ENCODE measurements around the gene NCF4.
A peak's percentile ranks its signal among the peaks of the same experiment; 100 is the strongest.

Gene NCF4

DNA sequence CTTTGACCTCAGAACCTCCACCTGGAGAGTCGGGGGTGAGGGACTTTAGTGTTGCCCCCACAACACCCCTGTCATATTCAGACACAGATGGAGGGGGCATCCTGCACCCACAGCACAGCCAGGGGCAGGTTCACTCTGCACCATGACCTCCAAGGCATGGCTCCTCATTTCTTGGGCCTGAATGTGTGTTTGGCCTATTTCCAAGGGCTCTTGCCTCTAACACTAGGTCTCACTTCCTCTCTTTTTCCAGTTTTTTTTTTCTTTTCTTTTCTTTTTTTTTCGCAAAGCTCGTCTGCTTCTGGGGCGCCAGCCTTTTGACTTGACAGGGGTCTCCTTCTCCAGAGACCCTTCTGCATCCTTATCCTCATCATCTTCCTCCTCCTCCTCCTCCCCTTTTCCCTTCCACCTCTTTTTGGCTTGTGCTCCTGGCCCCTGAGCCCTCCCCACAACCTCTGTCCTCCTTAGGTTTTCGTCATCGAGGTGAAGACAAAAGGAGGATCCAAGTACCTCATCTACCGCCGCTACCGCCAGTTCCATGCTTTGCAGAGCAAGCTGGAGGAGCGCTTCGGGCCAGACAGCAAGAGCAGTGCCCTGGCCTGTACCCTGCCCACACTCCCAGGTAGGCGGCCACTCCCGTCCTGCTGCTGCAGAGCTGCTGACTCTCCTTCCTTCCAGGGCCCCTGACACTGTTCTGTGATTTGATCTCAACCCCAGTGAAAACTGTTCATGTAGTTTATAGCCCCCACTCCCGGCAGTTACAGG lies 3.8 kb downstream of the NCF4 start:
- DNase-seq (ENCODE audit: low spot score) (no peak), FAIRE-seq (no peak)

DNA sequence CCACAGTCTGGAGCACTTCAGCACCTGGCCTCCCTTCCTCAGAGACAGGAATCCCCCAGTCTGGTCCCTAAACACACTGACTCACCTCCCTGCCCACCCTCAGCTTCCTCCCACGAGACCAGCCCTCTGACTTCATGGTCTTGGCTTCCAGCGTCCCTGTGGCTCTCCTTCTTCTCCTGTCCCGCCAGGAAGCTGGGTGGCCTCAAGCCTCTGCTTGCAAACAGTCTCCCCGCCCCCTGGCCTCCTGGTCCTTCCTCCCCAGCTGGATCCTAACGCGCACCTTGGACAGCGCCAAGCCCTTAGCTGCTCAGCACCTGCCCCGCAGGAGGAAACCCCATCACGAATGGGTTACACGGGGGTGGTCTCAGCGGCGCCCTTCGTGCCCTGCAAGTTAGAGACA lies 4.5 kb downstream of the NCF4 start:
- FAIRE-seq (no peak), DNase-seq (ENCODE audit: low spot score) (no peak)

DNA sequence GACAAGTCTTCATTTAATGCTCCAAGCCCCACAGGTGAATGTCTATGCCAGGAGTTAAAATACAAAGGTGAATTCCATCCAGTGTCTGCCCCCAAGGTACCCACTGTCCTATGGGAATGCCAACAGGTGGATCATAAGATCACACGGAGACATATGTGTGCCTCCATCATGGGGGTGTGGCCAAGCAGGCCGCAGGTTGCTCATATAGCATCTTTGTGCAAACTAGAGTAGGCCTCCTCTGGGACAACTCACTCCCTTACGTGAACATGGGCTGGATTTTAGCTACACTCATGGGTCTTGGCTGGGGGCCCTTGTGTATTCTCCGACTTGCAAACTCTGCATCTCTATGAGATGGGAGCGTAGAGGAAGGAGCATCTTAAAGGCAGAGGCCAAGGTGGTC lies 6.9 kb downstream of the NCF4 start:
- FAIRE-seq, result no peak
- DNase-seq (ENCODE audit: low spot score), result no peak

DNA sequence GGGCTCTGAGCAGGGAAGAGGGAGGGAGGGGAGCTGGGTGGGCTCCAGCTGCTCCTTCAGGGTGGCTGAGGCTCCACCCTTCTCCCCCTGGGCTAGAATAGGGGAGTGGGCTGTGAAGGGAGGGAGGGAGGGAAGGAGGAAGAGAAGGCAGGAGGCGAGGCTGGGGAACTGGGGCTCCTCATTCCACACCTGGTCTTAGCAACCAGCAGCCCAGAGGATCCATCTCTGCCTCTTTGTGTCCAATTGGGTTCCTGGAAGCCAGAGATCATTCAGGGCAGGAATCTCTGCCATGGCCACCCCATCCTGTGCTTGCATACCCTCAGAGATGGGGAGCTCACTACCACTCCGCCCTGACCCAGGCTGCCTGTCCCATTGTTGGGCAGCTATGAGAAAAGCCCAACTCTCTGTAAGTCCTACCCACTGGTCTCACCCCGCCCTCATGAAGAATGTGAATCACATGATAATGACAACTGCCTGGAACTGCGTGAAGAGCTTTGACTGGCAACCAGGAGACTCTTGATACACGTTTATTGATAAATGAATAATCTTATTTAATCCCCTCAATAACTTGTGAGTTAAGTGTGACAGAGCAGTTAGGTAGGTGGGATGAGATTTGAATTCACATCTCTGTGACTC lies 7.9 kb downstream of the NCF4 start:
- FAIRE-seq (no peak), DNase-seq (ENCODE audit: low spot score) (no peak)

DNA sequence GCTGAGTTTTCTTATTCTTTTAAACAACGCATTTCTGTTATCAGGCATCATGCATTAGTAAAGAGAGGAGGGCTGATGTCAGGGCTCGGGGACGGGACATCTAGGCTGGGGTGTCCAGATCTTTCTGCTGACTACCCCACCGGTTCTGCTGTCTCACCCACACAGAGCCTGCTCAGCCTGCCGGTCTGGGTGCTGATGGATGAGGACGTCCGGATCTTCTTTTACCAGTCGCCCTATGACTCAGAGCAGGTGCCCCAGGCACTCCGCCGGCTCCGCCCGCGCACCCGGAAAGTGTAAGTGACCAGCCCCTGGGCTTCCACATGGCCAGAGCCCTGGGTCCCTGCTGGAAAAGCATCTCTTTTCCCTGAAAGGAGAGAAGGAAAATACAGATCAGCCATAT lies 9.4 kb downstream of the NCF4 start:
- no peak for FAIRE-seq
- DNase-seq (ENCODE audit: low spot score), result no peak

DNA sequence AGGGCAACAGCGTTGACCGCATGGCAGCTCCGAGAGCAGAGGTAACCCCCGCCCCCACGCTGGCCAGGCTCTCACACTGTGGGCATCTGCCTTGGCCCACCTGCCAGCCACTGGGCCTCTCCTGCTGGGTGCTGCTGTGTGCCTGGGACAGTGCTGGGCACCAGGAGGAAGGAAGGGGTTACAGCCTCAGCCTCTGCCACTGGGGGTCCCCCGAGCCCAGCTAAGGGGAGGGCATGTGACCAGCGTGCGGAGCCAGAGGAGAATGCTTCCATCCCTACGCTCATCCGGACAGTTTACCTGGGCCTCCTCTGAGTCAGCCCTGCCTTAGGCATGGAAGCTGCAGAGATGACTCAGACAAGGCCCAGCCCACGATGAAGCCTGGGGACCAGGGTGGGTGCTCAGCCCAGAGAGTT lies 10.9 kb downstream of the NCF4 start:
- no peak for FAIRE-seq
- no peak for DNase-seq (ENCODE audit: low spot score)

DNA sequence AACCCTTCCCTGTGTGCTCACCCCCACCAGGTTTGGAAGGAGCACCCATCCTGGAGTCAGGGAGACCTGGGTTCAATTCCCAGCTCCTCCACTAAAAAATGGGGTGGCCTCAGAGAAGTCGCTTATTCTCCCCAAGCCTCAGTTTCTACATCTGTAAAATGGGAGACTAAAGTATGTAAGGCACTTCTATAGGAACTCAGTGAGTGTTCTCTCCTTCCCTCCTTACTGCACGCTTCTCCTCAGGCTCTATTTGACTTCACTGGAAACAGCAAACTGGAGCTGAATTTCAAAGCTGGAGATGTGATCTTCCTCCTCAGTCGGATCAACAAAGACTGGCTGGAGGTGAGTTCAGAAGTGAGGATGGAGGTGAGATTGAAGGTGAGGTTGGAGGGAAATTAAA lies 11.3 kb downstream of the NCF4 start:
- no peak for FAIRE-seq

DNA sequence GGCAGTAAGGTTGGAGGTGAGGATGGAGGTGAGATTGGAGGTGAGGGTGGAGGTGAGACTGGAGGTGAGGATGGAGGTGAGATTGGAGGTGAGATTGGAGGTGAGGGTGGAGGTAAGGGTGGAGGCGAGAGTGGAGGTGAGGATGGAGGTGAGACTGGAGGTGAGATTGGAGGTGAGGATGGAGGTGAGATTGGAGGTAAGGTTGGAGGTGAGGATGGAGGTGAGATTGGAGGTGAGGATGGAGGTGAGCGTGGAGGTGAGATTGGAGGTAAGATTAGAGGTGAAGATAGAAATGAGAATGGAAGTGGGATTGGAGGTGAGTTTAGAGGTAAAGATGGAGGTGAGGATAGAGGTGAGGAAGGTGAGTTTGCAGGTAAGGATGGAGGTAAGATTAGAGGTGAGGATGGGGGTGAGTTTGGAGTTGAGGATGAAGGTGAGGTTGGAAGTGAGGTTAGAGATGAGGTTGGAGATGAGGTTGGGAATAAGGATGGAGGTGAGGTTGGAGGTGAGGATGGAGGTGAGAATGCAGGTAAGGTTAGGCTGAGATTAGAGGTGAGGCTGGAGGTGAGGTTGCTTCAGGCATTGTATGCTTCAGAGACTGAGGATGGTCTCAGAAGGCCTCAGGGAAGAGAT lies 12.2 kb downstream of the NCF4 start:
- DNase-seq (ENCODE audit: low spot score) (no peak), FAIRE-seq (no peak)

More for the DNA sequence above, 11.3 kb downstream of the NCF4 start:
- DNase-seq (ENCODE audit: low spot score), result no peak

DNA sequence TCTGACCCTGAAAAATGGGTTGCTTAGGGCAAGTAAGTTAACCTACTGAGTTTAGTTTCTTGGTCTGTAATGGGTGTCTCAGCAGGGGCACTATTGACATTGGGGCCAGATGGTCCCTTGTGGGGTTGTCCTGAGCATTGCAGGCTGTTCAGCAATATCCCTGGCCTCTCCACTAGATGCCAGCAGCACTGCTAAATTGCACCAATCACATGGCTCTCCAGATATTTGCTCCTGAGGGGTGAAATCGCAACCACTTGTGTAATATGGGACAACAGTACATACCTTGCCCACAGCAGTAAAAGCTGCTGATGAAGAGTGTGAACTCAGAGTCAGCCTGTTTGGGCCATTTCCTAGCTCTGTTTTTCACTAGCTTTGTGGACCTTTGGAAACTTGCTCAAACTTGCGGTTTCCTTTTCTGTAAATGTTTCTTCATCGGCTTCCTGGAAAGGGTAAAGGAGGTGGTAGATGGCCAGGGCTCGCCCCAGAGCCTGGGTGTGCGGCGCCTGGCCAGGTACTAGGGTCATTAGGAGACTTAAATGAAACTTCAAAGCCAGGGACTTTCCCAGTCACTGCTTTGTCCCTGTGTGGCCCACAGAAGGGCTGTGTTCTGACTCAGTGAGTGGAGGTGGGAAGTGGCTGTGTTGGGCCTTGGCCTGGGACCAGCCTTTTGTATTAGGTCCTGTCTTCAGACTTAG lies 13.0 kb downstream of the NCF4 start:
- DNase-seq (ENCODE audit: low spot score), result peak; percentile 69
- peak; percentile 24 for FAIRE-seq

DNA sequence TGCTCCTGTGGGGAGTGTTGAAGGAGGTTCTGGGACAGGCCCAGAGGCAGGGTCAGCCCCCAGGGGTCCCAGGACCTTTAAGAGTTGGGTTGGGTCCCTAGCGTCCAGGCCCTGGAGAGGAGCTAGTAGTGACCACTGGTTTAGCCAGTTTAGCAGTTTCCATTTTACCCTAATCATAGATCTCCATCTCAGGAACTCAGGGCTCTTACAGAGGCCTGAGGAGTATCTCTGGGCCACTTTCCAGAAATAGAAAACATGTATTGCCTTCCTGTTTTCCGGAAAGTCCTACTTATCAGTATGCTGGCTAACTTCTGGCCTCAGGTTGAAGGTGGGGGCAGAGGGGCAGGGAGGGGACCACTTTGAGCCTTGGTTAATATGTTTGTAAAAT lies 13.5 kb downstream of the NCF4 start:
- no peak for FAIRE-seq
- no peak for DNase-seq (ENCODE audit: low spot score)

DNA sequence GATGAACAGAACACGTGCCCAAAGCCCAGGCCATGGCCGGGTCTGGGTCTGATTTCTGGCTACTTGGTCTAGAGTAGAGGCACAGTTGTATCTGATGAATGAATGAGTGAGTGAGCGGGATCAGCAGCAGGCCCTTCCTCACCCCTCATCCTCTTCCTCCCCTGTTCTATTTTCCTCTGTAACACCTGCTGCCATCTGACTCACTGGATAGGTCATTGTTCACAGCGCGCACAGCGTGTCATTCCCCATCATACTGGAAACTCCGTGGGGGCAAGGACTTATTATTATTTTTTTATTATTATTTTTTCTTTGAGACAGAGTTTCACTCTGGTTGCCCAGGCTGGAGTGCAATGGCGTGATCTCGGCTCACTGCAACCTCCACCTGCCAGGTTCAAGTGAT lies 13.9 kb downstream of the NCF4 start:
- FAIRE-seq (no peak), DNase-seq (ENCODE audit: low spot score) (no peak)

DNA sequence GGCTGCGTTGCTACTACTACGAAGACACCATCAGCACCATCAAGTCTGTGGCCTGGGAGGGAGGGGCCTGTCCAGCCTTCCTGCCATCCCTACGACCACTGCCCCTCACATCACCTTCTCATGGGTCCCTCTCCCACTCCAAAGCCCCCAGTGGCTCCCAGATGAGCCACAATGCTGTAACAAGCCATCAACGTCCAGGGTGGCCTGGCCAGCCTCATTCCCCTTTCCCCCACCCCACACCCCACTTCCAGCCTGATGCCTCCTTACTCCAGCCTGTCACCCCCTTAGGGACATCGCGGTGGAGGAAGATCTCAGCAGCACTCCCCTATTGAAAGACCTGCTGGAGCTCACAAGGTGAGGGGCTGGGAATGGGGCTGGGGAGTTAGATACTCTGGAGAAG lies 14.9 kb downstream of the NCF4 start:
- no peak for DNase-seq (ENCODE audit: low spot score)
- no peak for FAIRE-seq

DNA sequence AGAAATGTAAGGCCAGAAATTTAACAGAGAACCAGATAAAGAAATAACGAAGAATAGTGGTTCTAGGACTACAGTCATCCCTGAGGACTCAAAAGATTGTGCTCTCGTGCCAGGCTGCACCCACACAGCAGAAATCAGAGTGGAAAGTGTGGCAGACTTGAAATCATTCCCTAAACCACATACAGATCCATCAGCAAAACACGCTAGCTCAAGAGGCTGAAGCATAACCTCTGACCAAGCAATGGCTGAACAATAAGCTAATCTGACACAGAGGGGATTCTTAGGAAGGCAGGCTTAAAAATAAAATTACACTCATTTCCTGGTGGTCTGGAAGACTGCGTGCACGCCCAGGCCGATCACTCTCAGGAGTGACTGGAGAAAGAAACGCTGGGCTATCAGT lies 19.0 kb downstream of the NCF4 start:
- FAIRE-seq (no peak), DNase-seq (ENCODE audit: low spot score) (no peak)

DNA sequence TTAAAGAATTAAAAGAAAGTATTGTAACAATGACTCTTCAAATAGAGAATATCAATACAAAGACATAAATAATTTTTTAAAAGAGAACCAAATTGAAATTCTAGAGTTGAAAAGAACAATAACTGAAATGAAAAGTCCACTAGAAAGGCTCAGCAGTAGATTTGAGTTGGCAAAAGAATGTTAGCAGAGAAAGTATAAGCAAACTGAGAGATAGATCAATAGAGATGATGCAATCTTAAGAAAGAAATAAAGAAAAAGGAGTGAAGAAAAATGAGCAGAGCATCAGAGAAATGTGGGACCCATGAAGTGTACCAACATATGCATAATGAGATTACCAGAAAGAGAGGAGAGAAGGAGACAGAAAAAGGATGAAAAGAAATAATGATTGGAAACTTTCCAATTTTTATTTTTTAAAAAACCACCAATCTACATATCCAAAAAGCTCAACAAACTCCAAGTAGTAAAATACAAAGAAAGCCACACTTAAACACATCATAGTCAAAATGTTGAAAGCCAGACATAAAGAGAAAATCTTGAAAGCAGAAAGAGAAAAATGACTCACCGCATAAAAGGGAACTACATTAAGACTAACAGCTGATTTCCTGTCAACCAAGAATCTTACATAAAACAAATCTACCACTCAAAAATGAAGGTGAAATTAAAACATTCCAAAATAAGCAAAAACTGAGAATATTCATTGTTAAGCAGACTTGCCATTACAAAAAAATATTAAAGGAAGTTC lies 20.9 kb downstream of the NCF4 start:
- no peak for FAIRE-seq
- DNase-seq (ENCODE audit: low spot score), result no peak

DNA sequence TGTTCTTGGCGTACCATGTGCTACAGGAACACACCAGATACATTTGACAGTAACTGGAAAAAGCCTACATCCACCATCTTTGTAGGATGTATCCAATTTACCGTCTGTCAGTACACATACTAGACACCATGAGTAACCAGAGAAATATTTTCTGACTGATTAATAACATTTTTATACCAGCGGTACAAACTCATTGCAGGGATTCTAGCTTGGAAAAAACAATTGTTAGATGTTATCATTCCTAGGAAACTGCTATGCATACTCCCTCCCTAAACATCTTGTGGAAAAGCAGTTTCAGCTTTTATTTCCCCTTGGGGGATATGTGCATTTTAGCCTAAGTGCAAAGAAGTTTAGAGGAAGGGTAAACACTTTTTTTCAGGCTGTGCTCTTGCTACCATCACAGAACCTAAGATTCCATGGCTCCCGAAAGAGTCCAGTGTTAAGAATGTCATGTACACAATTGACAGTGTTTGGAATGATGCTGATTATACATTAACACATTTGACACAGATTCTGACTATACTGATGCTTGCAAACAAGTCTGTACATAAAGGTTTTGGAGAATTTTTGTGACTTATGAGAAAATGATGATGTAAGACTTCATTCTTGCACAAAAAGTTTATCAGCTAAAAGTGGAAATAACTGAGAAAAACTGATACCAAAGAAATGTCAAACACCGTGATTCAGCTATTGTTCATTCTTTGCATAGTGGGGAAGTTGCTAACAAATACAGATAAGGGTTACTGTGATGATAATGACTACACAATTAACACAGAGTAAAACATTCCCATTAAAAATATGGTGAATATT lies 23.7 kb downstream of the NCF4 start:
- FAIRE-seq (no peak), DNase-seq (ENCODE audit: low spot score) (no peak)

DNA sequence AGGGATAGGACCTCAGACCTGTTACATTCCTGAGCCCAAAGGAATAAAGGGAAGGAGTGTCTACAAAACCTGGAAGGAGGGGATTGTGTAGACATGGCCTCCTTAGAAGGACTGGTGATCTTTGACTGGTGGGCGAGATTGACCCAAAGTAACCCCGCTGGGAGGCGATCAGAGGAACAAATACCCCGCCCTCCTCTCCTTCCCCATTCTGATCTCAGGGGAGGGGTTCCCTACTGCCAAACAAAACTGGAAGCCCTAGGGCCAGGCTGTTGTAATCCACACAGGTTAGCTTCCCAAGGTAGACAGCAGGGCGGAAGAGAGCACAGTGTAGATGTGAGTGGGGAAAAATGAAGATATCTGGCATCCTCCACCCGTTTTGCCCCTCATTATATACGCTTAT lies 24.7 kb downstream of the NCF4 start:
- DNase-seq (ENCODE audit: low spot score) (no peak), FAIRE-seq (no peak)

DNA sequence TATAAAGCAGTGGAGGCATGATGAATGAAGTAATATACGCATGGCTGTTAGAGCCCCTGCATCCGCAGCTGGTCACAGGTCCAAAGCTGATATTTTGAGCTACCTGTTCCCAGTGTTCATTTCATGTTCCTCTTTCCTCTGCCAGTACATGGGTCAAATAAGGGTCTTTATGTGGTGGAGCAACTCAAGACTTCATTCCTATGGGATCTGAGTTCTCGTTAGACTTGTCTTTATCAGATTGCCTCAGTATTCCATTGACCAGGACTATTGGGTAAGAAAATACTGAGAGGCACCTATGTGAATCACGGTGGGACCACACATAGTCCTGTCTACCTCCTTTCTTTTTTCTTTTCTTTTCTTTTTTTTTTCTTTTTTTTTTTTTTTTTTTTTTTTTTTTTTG lies 25.2 kb downstream of the NCF4 start:
- DNase-seq (ENCODE audit: low spot score) (no peak), FAIRE-seq (no peak)

DNA sequence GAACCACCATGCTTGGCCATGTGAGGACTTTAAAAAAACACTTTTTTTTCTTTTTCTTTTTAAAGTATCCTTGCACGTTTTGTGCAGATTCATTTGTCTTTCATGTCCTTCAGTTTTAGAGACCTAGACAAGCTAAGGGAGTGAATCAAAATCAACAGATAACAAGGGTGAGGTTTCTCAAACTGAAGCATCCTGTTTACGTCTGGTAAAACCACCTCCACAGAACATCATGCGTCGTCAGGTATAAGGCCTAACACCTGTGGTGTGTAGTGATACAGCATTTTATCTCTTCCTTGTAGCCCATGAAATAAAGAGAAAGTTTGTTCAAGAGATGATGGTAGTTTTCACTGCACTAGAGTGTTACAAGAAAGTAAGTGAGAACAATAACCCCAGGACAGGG lies 26.4 kb downstream of the NCF4 start:
- FAIRE-seq, result no peak
- no peak for DNase-seq (ENCODE audit: low spot score)

DNA sequence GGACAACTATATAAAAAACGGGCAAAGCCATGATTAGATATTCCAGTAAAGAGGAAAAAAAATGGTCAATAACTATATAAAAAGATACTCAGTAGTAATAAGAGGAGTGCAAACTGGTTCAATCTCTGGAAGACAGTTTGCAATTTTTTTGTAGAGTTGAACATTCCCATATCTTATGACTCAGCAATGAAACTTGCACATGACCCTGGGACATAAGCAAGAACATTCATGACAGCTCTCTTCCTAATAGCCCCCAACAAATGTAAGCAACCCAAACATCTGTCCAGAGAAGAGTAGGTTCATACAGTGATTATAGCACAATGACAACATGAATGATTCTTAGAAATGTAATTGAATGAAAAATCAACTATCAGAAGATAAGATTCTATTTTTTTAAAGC lies 30.8 kb downstream of the NCF4 start:
- no peak for DNase-seq (ENCODE audit: low spot score)
- no peak for FAIRE-seq

DNA sequence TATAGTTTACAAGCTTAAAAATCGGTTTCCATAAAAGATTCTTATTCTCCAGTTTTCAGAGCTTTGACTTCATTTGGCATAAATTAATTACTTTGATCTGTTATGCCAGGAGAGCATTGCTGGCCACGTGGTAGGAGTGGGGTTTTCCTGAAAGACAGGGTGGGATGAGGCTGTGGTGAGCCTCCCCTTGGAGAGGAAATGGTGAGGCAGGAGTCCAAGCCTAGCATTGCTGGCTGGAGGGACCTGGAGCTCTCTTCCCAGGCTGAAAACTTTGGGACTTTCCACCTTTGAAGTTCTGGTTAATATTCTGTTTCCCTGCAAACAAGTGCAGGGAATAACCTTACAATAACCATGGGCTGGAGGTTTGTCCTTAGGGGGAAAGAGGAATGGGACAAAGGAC lies 31.5 kb downstream of the NCF4 start:
- no peak for DNase-seq (ENCODE audit: low spot score)
- FAIRE-seq, result no peak

DNA sequence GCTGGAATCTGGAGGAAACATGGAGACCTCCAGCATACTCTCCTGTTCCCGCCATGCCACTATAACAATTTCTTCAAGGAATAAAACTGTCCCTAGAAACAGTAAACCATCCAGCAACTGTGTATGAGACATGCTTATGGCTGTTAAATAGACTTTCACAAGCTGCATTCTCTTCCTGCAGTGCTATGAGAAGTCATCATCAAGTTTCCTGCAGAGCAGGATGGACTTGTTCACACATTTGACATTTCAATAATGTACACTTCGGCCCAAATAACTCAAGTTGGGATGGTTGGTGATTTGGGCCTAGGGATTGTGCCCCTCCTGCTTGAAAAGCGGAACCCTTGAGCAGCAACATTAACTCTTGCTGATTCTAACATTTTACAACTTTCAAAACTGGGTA lies 32.5 kb downstream of the NCF4 start:
- DNase-seq (ENCODE audit: low spot score), result no peak
- no peak for FAIRE-seq

All from RCC 7860 (cell line).